Body of pancreas (tissue), 4 donors: ENCODE results near the gene MICAL2. TPM values are rescaled to one million over a fixed set of nuclear protein-coding genes. Genes with fewer than 3 reads are reported as not detected.

ENCODE experiments used
- ATAC-seq: fragments of 150-250 bp; one replicate; pipeline ENCODE4 v1.9.1; 2016
- DNase-seq, 4 donors: peaks; one replicate each; pipeline ENCODE4 v3.0.0-alpha.2; 2019
- H3K27ac ChIP-seq, 4 donors: fragments of 200-600 bp; sonication (generic); 1 replicate in 3 of 4; 2 replicates in 1 of 4; pipeline versions ENCODE4 v1.5.1 to v1.6.1; 2016 to 2019; ENCODE audit warnings: mild to moderate bottlenecking in 1 of 4, mixed read lengths in 1 of 4, moderate library complexity in 1 of 4
- H3K27me3 ChIP-seq, 2 donors: fragments of 200-600 bp; sonication (generic); one replicate each; pipeline ENCODE4 v1.6.0; 2016; ENCODE audit warnings: mild to moderate bottlenecking in 1 of 2
- H3K36me3 ChIP-seq, 2 donors: fragments of 200-600 bp; sonication (generic); replicated peaks in 1 of 2; 2 replicates each; pipeline ENCODE4 v1.5.1; 2016; ENCODE audit warnings: low read depth in 2 of 2; ENCODE audit not compliant: insufficient read depth in 1 of 2
- H3K4me1 ChIP-seq: fragments of 200-600 bp; sonication (generic); one replicate; pipeline ENCODE4 v1.6.0; 2016
- H3K4me3 ChIP-seq, 2 donors: fragments of 200-600 bp; sonication (generic); 1 replicate in 1 of 2; 2 replicates in 1 of 2; pipeline ENCODE4 v1.5.1; 2016 to 2019
- H3K9me3 ChIP-seq, 3 donors: fragments of 200-600 bp; sonication (generic); 1 replicate in 2 of 3; 2 replicates in 1 of 3; pipeline ENCODE4 v1.5.1; 2016
- POLR2A ChIP-seq, 3 donors: fragments of 450-650 bp; IDR thresholded peaks; one replicate each; pipeline ENCODE4 v1.6.1; 2016; ENCODE audit warnings: antibody characterized with exemption in 3 of 3, mild to moderate bottlenecking in 2 of 3
- WGBS, 2 donors: methylation state at CpG; one replicate each; pipeline ENCODE4 v1.1.5; 2017; 5-methylcytosine and 5-hydroxymethylcytosine counted together
- intact Hi-C: fragments of 100-400 bp; cut with DNase I; formaldehyde crosslinking; loops from one replicate; pipeline ENCODE4 v1.15.1; 2023
- total RNA-seq, 2 donors: library from RNA; depleted of rRNA; stranded (reverse); fragments of >200 nt; gene quantifications; one replicate each; pipeline ENCODE4 v1.1.0, GENCODE V29; 2016
- TF ChIP-seq, protein P1 (sequence below), 7 experiments: fragments of 450-650 bp in 4 of 7; fragments of 200-600 bp in 3 of 7; sonication (generic) in 3 of 7; IDR thresholded peaks; one replicate each; pipeline ENCODE4 v1.5.1; 2016 to 2019; ENCODE audit warnings: antibody characterized with exemption in 7 of 7

Gene MICAL2
- total RNA-seq, 2 donors from 2014 or later = 16.6 to 24.4 TPM

DNA sequence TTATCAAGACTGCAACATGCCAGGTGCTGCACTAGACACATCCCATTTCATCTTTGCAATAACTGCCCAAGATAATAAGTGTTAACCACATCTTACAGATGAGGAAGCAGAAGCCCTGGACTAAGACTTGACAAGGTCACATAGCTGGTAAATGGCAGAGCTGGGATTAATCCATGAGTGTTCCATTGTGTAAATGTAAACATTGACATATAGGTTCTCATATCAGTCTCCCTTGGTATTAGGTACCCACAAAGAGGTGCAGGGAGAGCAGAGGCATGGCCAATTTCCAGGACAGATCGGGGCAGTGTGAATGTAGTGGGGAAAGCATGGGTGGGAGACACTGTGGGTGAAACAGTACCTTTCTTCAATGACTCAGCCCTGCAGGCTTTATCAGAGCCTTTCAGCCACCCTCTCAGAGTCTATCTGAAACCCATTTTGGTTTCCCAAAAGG is 17.9 kb downstream of the MICAL2 start:
- ATAC-seq (no peak), DNase-seq (no peak)
- no peaks in the 10 kb centered on the region for H3K36me3 ChIP-seq
- peaks cover 14% of the 10 kb centered on the region for H3K4me1 ChIP-seq
- WGBS, 2 donors = 64 to 72% methylated on average over 1 of the region's 1 CpG
- H3K4me3 ChIP-seq = no peak overlapping the region
- TF ChIP-seq, protein P1, sequence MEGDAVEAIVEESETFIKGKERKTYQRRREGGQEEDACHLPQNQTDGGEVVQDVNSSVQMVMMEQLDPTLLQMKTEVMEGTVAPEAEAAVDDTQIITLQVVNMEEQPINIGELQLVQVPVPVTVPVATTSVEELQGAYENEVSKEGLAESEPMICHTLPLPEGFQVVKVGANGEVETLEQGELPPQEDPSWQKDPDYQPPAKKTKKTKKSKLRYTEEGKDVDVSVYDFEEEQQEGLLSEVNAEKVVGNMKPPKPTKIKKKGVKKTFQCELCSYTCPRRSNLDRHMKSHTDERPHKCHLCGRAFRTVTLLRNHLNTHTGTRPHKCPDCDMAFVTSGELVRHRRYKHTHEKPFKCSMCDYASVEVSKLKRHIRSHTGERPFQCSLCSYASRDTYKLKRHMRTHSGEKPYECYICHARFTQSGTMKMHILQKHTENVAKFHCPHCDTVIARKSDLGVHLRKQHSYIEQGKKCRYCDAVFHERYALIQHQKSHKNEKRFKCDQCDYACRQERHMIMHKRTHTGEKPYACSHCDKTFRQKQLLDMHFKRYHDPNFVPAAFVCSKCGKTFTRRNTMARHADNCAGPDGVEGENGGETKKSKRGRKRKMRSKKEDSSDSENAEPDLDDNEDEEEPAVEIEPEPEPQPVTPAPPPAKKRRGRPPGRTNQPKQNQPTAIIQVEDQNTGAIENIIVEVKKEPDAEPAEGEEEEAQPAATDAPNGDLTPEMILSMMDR (IDR thresholded peaks at IDR 0.05) = no peak
- no peak for TF ChIP-seq POLR2A (IDR thresholded peaks at IDR 0.05)
- no peaks in the 10 kb centered on the region for H3K27me3 ChIP-seq
- intact Hi-C loops = loop anchor here (10.0 kb wide), 1 partner anchor 106 kb away; no protein-coding TSS in a partner anchor
- no peaks in the 10 kb centered on the region for H3K9me3 ChIP-seq
- no peak overlapping the region for H3K27ac ChIP-seq

DNA sequence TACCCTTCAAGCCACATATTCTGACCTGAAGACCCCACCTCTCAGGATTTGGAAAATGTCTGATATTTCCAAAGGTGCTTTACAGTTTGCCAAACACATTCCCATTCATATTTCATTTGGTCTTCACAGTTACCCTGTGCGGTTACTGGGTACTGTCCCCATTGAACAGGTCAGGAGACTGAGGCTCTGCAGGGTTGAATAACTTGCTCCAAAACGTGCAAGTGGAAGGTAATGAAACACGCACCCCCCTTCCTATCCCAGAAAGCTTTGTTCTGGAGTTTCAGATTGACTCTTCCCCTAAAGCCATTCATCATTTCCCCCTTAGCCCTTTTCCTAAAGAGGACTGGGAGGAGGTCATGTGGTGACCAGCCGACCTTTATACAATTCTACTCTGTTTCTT is 18.8 kb downstream of the MICAL2 start:
- intact Hi-C loops = loop anchor here (10.0 kb wide), 1 partner anchor 106 kb away; no protein-coding TSS in a partner anchor
- H3K4me1 ChIP-seq = peaks cover 14% of the 10 kb centered on the region
- no peak overlapping the region for H3K4me3 ChIP-seq
- H3K9me3 ChIP-seq = no peaks in the 10 kb centered on the region
- ATAC-seq = no peak
- WGBS, 2 donors = 84 to 92% methylated on average over 4 of the region's 4 CpGs
- no peak for TF ChIP-seq POLR2A (IDR thresholded peaks at IDR 0.05)
- TF ChIP-seq, protein P1 (IDR thresholded peaks at IDR 0.05) = no peak
- H3K27me3 ChIP-seq = no peaks in the 10 kb centered on the region
- no peaks in the 10 kb centered on the region for H3K36me3 ChIP-seq
- no peak for DNase-seq
- H3K27ac ChIP-seq = no peak overlapping the region

DNA sequence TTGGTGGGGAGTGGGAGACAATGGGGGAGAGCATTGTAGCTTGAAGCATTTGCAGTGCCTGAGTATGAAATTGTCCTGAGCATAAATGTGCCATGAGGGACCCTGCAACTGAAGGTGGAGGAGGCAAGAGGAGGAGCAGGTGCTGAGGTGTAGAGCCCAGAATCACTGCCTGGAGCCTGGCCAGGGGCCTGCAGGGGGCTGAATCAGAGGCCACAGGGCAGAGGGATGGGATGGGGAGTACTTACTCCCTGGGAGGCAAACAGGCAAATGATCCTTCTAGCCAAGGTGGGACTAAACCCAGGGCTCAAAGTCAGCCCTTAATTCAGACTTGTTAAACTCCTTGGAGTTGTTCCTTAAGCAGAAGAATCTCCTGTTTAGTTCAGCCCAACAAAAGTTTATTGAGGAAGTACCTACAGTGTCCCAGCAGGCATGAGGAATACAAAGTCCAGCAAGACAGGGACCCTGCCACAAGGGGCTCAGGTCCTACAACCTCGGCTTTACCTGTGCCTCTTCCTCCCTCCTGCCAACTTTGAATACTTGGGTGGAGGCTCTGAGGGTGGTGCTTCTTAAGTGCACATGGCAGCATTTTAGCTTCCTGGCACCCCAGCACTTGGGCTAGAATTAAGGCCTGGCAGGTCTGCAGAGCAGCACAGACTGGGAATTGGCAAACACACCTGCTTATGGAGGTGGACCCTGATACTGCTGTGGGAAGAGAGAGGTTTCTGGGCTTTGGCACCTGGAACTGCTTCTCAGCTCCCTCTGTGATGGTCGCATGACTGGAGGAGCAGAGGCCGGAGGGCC is 20.0 kb downstream of the MICAL2 start:
- Histone ChIP-seq H3K27ac (no peak overlapping the region), H3K9me3 (no peaks in the 10 kb centered on the region), H3K4me1 (peaks cover 10% of the 10 kb centered on the region), H3K27me3 (no peaks in the 10 kb centered on the region), H3K36me3 (no peaks in the 10 kb centered on the region), H3K4me3 (no peak overlapping the region)
- intact Hi-C loops = no loop called here
- DNase-seq (no peak), ATAC-seq (no peak)
- TF ChIP-seq, protein P1 (IDR thresholded peaks at IDR 0.05) = no peak
- no peak for TF ChIP-seq POLR2A (IDR thresholded peaks at IDR 0.05)
- WGBS, 2 donors = 86 to 88% methylated on average over 2 of the region's 3 CpGs

DNA sequence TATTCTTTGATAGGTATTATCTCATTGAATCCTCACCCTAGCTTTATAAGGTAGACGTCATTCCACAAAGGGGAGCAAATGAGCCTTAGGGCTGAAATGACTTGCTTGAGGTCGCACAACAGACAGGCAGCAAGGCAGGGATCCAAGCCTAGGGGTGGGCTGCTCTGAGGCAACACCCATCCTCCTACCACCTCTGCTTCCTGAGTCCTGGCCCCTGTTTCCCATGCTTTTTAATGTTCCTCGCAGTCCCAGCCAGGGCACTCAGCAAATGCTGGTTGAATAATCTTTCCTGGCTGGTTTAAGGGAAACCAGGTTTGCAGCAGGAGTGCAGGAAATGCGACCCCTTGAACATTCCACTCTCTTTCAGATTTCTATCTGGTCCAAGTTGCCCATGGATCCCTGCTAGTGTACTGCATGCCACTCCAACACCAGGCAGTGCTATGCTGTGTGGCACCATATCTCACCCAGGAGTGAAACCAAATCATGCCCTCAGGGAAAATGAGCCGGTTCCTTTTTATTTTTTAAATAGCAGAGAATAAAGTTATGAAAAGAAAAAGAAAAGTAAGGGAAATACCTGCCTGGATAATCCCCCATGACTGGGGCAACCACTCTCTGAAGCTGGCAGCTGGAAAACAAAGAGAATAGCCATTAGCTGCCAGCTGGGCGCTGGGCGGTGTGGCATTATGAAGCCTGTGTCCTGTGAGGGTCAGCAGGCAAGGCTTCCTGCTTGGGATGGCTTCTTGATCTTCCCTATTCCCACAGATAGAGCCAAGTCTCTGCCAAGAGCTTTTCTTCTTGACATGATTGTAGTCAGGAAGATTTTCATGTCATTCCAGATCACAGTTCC is 21.8 kb downstream of the MICAL2 start:
- Histone ChIP-seq H3K27ac (no peak overlapping the region), H3K4me3 (no peak overlapping the region), H3K36me3 (no peaks in the 10 kb centered on the region), H3K9me3 (no peaks in the 10 kb centered on the region), H3K4me1 (no peaks in the 10 kb centered on the region), H3K27me3 (no peaks in the 10 kb centered on the region)
- ATAC-seq = no peak
- no peak for TF ChIP-seq POLR2A (IDR thresholded peaks at IDR 0.05)
- TF ChIP-seq, protein P1 (IDR thresholded peaks at IDR 0.05) = no peak
- whole genome bisulfite sequencing, 2 donors = 91 to 93% methylated on average over 7 of the region's 7 CpGs
- no peak for DNase-seq
- intact Hi-C loops = no loop called here
